GM18526 (cell line): Measurements from ENCODE around the gene CLDN20.

Source experiments
- POLR2A ChIP-seq: IDR thresholded peaks from 3 replicates; pipeline ENCODE4 v1.6.1; 2011; ENCODE audit not compliant: insufficient read length; ENCODE audit errors: extremely low read depth

The CLDN20 gene

GRCh38 chr6:155278319-155279049 is 14.7 kb downstream of the CLDN20 start:
- no peak for TF ChIP-seq POLR2A

- no peak for TF ChIP-seq POLR2A
Measured at GRCh38 chr6:155284775-155285174, 21.0 kb downstream of the CLDN20 start.

- no peak for TF ChIP-seq POLR2A
Measured at GRCh38 chr6:155287762-155288161, 23.9 kb downstream of the CLDN20 start.

- TF ChIP-seq POLR2A = no peak
Measured at GRCh38 chr6:155290491-155290890, 26.7 kb downstream of the CLDN20 start.

- no peak for TF ChIP-seq POLR2A
Measured at GRCh38 chr6:155291291-155291690, 27.5 kb downstream of the CLDN20 start.

GRCh38 chr6:155292711-155293110 is 28.9 kb downstream of the CLDN20 start:
- no peak for TF ChIP-seq POLR2A

- no peak for TF ChIP-seq POLR2A
Measured at GRCh38 chr6:155297669-155298068, 33.9 kb downstream of the CLDN20 start.

GRCh38 chr6:155301867-155302266 is 38.1 kb downstream of the CLDN20 start:
- no peak for TF ChIP-seq POLR2A

GRCh38 chr6:155303361-155303870 is 39.6 kb downstream of the CLDN20 start:
- no peak for TF ChIP-seq POLR2A

- TF ChIP-seq POLR2A = no peak
Measured at GRCh38 chr6:155306958-155307357, 43.1 kb downstream of the CLDN20 start.

- TF ChIP-seq POLR2A = no peak
Measured at GRCh38 chr6:155309150-155309549, 45.3 kb downstream of the CLDN20 start.

GRCh38 chr6:155310596-155310995 is 46.8 kb downstream of the CLDN20 start:
- no peak for TF ChIP-seq POLR2A

GRCh38 chr6:155311086-155311485 is 47.3 kb downstream of the CLDN20 start:
- no peak for TF ChIP-seq POLR2A

- no peak for TF ChIP-seq POLR2A
Measured at GRCh38 chr6:155311583-155311982, 47.8 kb downstream of the CLDN20 start.

GRCh38 chr6:155313602-155314091 is 49.8 kb downstream of the CLDN20 start:
- no peak for TF ChIP-seq POLR2A

- peak; percentile 79 for TF ChIP-seq POLR2A
Measured at GRCh38 chr6:155314092-155314772, 50.4 kb downstream of the CLDN20 start, which contains the start of gene TFB1M. Gene TFB1M, minus strand, starts transcription at chr6:155314484. Its CDS starts 56 bp downstream, at chr6:155314428.
